Measurements from ENCODE around the gene SYNE4. TPM values are rescaled to one million over a fixed set of nuclear protein-coding genes. Genes with fewer than 3 reads are reported as not detected.

SYNE4 gene
- total RNA-seq, 2 donors from 2014 or later: 0.92 to 2.4 TPM

DNA sequence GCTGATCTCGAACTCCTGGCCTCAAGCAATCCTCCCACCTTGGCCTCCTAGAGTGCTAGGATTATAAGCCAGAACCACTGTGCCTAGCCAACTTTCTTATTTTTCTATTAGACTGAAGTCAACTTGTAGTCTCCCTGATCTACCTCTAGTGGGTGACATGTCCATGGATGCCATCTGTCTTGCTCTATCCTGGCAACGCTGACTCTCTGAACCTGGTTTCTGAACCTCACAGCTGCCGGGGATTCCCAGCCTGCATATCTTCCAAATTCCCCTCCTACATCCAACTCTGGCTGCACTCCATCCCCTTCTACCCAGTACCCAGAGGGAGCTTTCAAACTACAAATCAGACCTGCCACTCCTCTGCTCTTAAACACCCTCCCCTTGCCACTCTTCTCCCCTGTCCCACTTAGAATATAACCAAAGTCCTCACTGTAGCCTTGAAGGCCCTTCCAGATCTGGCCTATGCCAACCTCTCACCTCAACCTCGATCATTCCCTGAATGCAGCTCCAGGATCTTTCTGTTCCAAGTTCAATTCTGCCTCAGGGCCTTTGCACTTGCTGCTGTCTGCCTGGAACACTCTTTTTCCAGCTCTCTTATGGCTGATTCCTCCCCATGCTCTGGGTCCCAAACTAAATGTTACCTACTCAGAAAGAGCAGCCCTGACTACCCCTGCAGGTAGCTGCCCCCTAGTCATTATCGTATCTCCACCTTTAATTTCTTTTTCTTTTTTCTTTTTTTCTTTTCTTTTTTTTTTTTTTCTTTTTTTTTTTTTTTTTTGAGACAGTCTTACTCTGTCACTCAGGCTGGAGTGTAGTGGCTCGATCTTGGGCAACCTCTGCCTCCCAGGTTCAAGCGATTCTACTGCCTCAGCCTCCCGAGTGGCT lies 21.9 kb upstream of the SYNE4 start:
- H3K4me1 ChIP-seq (ENCODE audit: control insufficient read depth in 1 of 2, low read depth in 2 of 2): peaks cover 5 to 10% of the 10 kb centered on the region in 2 donors
- TF ChIP-seq, protein P1, sequence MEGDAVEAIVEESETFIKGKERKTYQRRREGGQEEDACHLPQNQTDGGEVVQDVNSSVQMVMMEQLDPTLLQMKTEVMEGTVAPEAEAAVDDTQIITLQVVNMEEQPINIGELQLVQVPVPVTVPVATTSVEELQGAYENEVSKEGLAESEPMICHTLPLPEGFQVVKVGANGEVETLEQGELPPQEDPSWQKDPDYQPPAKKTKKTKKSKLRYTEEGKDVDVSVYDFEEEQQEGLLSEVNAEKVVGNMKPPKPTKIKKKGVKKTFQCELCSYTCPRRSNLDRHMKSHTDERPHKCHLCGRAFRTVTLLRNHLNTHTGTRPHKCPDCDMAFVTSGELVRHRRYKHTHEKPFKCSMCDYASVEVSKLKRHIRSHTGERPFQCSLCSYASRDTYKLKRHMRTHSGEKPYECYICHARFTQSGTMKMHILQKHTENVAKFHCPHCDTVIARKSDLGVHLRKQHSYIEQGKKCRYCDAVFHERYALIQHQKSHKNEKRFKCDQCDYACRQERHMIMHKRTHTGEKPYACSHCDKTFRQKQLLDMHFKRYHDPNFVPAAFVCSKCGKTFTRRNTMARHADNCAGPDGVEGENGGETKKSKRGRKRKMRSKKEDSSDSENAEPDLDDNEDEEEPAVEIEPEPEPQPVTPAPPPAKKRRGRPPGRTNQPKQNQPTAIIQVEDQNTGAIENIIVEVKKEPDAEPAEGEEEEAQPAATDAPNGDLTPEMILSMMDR (IDR thresholded peaks at IDR 0.05): no peak
- no peaks in the 10 kb centered on the region for H3K9me3 ChIP-seq
- H3K36me3 ChIP-seq: peaks cover 15% of the 10 kb centered on the region
- ATAC-seq (ENCODE audit: insufficient number of reproducible peaks, low FRiP score, low read depth): no peak
- H3K27ac ChIP-seq: no peak overlapping the region
- H3K4me3 ChIP-seq: no peak overlapping the region
- no peaks in the 10 kb centered on the region for H3K27me3 ChIP-seq (replicated peaks; ENCODE audit: insufficient read depth)
- DNase-seq (ENCODE audit: low spot score): no peak

DNA sequence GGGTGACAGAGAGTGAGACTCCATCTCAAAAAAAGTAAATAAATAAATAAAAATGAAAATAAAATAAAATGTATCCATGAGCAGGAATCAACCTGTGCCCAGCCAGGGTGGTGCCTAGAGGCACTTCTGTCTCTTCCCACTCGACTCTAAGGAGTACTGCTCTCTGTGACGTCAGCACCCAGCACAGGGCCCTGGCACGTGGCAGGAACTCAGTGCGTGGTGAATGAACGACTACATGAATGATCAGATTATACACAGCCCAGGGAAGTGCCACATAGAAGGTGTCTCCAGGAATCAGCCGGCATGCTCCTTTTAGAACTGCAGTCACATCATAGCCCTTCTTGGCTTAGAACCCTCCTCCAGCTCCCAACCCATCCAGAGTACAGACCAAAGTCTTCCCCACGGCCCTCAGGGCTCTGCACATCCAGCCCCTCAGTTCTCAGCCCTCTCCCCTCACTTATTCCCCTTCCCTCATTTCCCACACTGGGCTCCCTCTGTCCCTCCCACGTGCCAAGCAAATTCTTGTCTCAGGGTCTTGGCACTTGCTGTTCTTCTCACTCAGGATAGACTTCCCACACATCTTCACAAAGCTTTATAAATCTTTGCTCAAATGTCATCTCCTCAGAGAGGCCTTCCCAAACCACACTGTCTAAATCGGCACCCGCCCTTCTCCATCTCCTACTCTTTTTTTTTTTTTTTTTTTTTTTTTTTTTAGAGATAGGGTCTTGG lies 19.9 kb upstream of the SYNE4 start:
- DNase-seq (ENCODE audit: low spot score): no peak
- Histone ChIP-seq H3K27me3 (replicated peaks; ENCODE audit: insufficient read depth) (no peaks in the 10 kb centered on the region), H3K4me3 (no peak overlapping the region), H3K9me3 (no peaks in the 10 kb centered on the region), H3K4me1 (ENCODE audit: control insufficient read depth in 1 of 2, low read depth in 2 of 2) (peaks cover 5 to 10% of the 10 kb centered on the region in 2 donors), H3K27ac (no peak overlapping the region), H3K36me3 (peaks cover 26% of the 10 kb centered on the region)
- TF ChIP-seq, protein P1 (IDR thresholded peaks at IDR 0.05): no peak
- no peak for ATAC-seq (ENCODE audit: insufficient number of reproducible peaks, low FRiP score, low read depth)

DNA sequence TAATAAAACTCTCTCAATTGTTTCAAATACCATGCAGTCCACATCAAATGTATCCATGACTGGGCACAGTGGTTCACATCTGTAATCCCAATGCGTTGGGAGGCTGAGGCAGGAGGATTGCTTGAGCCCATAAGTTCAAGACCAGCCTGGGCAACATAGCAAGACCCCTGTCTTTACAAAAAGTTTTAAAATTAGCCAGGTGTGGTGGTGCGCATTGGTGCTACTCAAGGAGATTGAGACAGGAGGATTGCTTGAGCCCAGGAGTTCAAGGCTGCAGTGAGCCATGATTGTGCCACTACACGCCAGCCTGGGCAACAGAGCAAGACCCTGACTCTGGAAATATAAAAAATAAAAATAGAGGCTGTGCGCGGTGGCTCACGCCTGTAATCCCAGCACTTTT lies 19.1 kb upstream of the SYNE4 start:
- Histone ChIP-seq H3K4me1 (ENCODE audit: control insufficient read depth in 1 of 2, low read depth in 2 of 2) (peaks cover 5% of the 10 kb centered on the region in 2 donors), H3K27ac (no peak overlapping the region), H3K4me3 (no peak overlapping the region), H3K27me3 (replicated peaks; ENCODE audit: insufficient read depth) (no peaks in the 10 kb centered on the region), H3K36me3 (peaks cover 26% of the 10 kb centered on the region), H3K9me3 (no peaks in the 10 kb centered on the region)
- DNase-seq (ENCODE audit: low spot score) (no peak), ATAC-seq (ENCODE audit: insufficient number of reproducible peaks, low FRiP score, low read depth) (no peak)
- TF ChIP-seq, protein P1 (IDR thresholded peaks at IDR 0.05): no peak

DNA sequence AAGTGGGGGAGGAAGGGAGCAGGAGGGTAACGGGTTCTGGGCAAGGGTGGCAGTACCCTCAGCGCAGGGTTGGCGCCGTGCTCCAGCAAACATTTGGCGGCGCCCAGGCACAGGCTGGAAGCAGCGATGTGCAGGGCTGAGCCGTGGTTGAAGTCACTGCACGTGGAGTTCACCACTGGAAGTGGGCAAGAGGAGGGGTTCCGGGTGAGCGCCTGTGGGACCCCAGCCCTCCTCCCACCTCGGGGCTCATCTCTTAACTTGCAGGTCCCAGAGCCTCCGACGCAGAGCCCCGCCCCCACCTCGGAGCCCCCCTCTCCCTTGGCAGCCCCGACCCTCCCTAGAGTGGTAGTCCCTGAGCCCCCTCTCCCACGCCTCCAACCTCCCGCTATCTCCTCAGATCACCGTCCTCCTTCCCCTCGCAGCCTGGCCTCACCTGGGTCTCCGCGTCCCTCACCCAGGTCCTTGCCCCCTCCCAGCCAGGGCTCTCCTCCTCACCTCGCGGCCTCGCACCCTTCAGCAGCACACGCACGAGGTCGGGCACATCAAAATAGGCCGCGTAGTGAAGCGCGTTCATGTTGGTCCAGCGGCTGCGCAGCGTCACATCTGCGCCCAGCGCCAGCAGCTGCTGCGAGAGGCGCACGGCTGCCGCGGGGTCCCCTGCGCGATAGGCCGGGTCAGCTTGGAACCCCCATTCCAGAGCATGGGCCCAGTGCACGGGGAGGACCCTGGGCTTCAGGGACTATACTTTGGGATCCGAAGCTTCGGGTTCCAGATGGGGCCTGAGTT lies 17.7 kb upstream of the SYNE4 start:
- ATAC-seq (ENCODE audit: insufficient number of reproducible peaks, low FRiP score, low read depth) (no peak), DNase-seq (ENCODE audit: low spot score) (no peak)
- TF ChIP-seq, protein P1 (IDR thresholded peaks at IDR 0.05): no peak
- Histone ChIP-seq H3K9me3 (no peaks in the 10 kb centered on the region), H3K27me3 (replicated peaks; ENCODE audit: insufficient read depth) (no peaks in the 10 kb centered on the region), H3K4me3 (no peak overlapping the region), H3K36me3 (peaks cover 30% of the 10 kb centered on the region), H3K27ac (no peak overlapping the region), H3K4me1 (ENCODE audit: control insufficient read depth in 1 of 2, low read depth in 2 of 2) (no peaks in the 10 kb centered on the region)

All from thoracic aorta (tissue), 2 donors.